ENCODE measurements around the gene FBXL2.
"Not testable (repeated sequence)": the region's sequence is repeated elsewhere in the genome, so short reads cannot be mapped to it uniquely, and the experiment has no call there.

Gene FBXL2

GRCh38 chr3:33426068-33426467 lies 148.8 kb downstream of the FBXL2 start:
- in situ Hi-C loops (cut with HindIII; ENCODE audit: low sequenced_read_pairs), result no loop called here

GRCh38 chr3:33426630-33427317 lies 149.5 kb downstream of the FBXL2 start:
- in situ Hi-C loops (cut with HindIII; ENCODE audit: low sequenced_read_pairs), result no loop called here

- in situ Hi-C loops (cut with HindIII; ENCODE audit: low sequenced_read_pairs), result no loop called here
These were observed 151.5 kb downstream of the FBXL2 start for GRCh38 chr3:33428734-33429133.

DNA sequence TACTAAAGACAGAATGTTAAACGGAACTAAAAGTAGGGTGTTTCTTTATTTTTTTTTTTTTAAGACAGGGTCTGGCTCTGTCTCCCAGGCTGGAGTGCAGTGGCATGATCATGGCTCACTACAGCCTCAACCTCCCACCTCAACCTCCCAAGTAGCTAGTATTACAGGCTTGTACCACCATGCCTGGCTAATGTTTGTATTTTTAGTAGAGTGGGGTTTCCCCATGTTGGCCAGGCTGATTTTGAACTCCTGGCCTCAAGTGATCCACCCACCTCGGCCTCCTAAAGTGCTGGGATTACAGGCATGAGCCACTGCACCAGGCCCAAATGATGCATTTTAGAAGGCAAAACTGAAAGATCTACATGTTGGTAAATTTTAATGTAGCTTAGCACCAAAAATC lies 152.1 kb downstream of the FBXL2 start:
- in situ Hi-C loops (cut with HindIII; ENCODE audit: low sequenced_read_pairs), result not testable (repeated sequence)

- in situ Hi-C loops (cut with HindIII; ENCODE audit: low sequenced_read_pairs), result no loop called here
These were observed 152.8 kb downstream of the FBXL2 start for GRCh38 chr3:33430061-33430460.

- in situ Hi-C loops (cut with HindIII; ENCODE audit: low sequenced_read_pairs), result no loop called here
These were observed 153.3 kb downstream of the FBXL2 start for GRCh38 chr3:33430571-33430970.

GRCh38 chr3:33433843-33434242 lies 156.6 kb downstream of the FBXL2 start:
- in situ Hi-C loops (cut with HindIII; ENCODE audit: low sequenced_read_pairs), result no loop called here
